GM12801 (cell line): ENCODE measurements around the gene HDAC4.

Experiments
- TF ChIP-seq, protein P1 (sequence below): IDR thresholded peaks from one replicate; pipeline ENCODE4 v1.5.1; 2011; ENCODE audit warnings: control low read depth; ENCODE audit not compliant: insufficient read length; ENCODE audit errors: extremely low read depth

The HDAC4 gene

DNA sequence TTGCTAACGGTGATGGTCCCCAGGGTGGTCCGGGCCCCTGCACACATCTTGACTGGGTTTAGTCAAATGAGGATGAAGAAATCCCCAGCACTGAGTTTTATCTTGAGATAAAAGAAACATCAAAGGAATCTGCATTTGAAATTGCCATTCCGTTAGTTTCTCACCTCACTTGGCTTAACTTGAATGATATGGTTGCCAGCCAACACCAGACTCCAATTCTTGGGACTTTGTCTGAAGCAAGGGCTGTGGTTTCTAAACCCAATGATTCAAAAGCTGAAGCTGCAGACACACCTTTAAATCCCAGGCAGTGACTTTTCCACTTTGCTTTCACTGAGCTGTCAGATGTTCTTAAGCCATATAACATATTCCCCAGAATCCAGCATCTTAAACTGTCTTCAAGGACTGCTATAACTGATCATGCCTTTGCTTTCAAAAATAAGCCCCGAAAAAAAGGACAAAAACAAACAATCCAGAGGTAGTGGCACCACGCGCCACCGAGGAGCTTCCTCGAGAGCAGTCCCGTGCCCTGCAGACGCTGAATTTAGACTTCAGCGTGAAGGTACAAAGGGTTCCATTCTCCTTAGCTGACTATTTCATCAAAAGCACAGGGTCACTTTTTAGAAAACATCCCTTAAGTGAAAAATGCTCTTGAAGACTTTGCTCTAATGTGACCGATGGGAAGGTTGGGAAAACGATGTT is 189.3 kb downstream of the HDAC4 start:
- TF ChIP-seq, protein P1, sequence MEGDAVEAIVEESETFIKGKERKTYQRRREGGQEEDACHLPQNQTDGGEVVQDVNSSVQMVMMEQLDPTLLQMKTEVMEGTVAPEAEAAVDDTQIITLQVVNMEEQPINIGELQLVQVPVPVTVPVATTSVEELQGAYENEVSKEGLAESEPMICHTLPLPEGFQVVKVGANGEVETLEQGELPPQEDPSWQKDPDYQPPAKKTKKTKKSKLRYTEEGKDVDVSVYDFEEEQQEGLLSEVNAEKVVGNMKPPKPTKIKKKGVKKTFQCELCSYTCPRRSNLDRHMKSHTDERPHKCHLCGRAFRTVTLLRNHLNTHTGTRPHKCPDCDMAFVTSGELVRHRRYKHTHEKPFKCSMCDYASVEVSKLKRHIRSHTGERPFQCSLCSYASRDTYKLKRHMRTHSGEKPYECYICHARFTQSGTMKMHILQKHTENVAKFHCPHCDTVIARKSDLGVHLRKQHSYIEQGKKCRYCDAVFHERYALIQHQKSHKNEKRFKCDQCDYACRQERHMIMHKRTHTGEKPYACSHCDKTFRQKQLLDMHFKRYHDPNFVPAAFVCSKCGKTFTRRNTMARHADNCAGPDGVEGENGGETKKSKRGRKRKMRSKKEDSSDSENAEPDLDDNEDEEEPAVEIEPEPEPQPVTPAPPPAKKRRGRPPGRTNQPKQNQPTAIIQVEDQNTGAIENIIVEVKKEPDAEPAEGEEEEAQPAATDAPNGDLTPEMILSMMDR = no peak

DNA sequence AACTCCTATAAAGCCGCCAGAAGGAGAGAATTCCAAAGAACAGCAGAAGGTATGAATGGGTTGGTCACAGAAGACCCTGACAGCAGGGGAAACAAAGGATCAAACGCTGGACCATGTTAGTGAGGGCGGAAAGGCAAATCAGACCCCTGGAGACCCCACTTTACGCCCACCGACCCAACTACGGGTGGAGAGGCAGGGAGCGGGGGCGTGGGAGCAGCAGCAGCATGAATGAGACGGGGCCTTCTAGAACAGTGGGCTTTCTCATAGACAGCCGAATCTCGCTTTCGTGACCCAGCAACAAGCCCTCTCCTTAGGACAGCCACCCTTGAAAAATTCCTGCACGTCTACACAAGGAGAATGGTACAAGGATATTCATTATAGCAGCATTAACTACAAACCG is 191.0 kb downstream of the HDAC4 start:
- TF ChIP-seq, protein P1 = no peak

DNA sequence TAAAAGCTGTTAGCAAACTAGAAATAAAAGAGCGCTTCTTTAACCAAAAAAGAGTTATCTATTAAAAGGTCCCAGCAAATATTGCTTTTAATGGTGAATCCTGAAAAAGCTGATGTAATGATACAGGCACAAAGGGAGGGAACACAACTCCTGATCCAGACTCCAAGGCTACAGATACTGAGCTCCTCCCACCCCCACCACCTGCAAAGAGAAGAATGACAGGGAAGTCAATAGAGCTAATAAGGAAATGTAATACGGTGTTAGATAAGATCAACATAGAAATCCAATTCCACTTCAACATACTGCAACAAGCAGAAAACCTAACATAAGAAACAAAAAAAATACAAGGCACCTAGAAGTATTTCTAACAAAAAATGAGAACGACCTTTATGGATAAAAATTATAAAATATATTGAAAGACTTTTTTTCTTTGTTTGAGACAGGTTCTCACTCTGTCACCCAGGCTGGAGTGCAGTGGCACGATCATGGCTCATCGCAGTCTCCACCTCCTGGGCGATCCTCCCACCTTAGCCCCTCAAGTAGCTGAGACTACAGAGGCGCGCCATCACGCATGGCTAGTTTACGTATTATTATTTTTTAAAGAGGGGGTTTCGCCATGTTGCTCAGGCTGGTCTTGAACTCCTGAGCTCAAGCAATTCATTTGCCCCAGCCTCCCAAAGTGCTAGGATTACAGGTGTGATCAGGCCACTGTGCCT is 192.2 kb downstream of the HDAC4 start:
- TF ChIP-seq, protein P1 = no peak

DNA sequence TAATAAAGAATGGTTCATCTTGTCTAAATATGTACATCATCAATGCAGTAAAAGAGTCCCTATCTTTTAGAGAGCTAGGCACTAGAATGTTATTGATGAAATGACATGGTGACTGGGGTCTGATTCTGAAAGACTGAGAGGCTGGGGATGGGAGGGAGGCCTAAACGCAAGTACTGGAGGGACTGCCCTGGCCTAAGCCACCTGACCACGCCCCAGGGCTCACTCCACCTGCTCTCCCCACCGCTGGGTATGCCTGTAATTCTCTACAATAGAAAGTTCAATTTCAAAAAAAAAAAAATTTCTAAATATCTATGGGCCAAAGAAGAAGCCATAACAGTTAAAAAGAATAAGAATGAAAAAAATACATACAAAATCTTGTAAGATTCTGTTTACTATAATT is 194.0 kb downstream of the HDAC4 start:
- TF ChIP-seq, protein P1 = no peak

DNA sequence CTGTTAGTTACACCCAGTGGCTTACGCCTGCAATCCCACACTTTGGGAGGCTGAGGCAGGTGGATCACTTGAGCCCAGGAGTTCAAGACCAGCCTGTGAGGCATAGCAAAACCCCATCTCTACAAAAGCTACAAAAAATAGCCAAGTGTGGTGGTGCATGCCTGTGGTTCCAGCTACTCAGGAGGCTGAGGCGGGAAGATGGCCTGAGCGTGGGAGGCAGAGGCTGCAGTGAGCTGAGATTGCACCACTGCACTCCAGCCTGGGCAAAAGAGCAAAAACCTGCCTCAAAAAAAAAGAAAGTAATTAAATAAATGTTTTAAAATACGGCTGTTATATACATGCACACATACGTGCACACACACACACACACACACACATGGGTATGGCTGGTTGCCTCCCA is 194.8 kb downstream of the HDAC4 start:
- TF ChIP-seq, protein P1 = no peak

DNA sequence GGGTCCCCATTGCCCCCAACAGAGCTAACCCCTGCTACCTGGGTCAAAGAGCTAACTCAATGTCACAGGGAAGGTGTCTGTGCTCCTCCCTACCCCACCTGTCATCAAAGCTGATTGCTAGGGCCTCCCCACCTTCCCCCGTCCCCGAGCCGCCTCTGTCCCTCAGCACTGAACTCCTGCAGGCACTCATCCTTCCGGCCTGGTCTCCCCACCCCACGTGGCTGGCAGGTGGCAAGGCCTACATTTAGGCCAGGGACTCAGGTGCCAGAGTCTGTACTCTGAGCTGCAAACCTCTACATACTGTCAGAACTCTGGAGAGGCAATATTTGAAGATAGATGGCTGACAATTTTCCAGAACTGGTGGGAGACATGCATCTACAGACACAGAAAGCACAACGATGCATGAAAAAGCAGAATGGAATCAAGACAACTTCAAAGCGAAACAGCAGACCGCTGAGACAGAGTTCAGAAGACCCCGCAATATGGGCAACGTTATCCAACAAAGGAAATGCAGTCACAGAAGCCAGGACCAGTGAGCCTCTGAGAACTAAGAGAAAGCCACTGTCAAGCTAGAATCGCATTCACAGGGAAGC is 195.8 kb downstream of the HDAC4 start:
- TF ChIP-seq, protein P1 = no peak

DNA sequence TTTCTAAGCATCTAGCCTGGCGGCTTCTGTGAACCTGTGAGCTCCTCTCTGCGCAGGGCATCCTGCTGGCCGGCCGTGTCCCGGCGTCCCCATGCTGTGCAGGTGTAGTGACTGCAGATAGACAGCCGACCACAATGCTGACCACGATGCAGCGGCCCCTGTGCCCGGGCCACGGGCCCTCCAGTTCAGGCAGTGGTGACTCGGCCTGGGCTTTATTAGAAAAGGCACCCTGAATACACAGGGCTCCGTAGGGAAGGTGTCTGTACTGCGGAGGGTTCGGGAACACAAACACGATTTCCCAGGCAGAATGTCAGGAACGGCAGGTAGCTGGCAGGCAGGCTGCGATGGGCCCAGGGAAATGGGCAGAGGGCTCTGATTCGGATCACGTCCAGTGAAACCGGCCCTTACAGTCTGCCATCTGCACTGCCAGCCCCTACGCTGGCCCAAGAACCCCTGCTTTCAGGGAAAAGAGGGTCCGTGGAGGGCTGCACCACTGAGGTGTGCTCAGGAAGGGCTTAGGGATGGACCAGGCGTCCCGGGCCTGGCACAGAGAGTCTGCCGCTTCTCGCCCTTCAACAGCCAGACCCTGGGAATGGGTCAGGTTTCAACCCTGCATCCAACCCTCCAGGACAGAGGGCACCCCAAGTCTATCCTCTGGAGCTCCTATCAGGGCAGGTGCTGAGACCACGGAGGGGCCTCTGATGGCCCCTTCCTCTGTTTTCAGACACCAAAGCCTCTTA is 196.5 kb downstream of the HDAC4 start:
- TF ChIP-seq, protein P1 = no peak
